Endothelial cell of hepatic sinusoid (primary cell): ENCODE data around the gene EBNA1BP2.
"Not testable (repeated sequence)": the region's sequence is repeated elsewhere in the genome, so short reads cannot be mapped to it uniquely, and the experiment has no call there.

ENCODE experiments used
- in situ Hi-C: cut with HindIII; loops from 2 replicates; pipeline ENCODE4 v1.10.0; 2017; ENCODE audit warnings: low sequenced_read_pairs

The EBNA1BP2 gene

DNA sequence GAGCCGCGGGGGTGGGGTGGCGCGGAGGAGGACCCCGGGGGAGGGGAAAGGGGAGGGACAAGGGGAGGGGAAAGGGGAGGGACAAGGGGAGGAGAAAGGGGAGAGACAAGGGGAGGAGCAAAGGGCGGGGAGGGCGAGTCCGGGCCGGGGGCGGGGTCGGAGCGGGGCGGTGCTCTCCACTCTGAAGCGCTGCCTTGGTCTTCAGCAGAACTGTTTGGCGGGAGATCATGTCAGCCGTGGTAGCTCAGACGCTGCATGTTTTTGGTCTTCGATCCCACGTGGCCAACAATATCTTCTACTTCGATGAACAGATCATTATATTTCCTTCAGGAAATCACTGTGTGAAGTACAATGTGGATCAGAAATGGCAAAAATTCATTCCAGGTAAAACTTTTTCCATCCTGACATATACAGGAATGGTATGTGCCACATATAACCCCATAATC, 460 bp upstream of the EBNA1BP2 start:
- in situ Hi-C loops, result no loop called here

GRCh38 chr1:43171312-43171875, 696 bp downstream of the EBNA1BP2 start:
- in situ Hi-C loops, result no loop called here

- in situ Hi-C loops, result no loop called here
These were observed 6.3 kb downstream of the EBNA1BP2 start for GRCh38 chr1:43165765-43166164.

GRCh38 chr1:43165162-43165561, 6.9 kb downstream of the EBNA1BP2 start:
- in situ Hi-C loops, result no loop called here

DNA sequence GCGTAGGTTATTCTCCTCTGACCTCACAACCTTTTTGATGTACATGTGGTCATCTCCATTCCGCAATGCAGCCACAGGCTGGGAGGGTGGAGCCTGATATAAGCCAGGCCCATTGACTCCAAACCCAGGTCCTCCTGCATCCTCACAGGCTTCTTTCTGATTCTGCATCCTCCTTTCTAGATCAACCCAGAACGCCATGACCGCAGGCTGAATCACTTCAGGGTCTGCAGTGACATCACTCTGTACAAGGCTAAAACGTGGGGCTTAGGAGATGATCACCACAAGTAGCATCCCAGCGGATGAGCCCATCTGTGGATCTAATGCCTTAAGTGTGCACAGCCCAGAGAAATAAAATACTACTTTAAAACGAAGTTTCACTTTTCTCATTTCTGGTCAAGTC, 16.1 kb downstream of the EBNA1BP2 start:
- in situ Hi-C loops, result no loop called here

DNA sequence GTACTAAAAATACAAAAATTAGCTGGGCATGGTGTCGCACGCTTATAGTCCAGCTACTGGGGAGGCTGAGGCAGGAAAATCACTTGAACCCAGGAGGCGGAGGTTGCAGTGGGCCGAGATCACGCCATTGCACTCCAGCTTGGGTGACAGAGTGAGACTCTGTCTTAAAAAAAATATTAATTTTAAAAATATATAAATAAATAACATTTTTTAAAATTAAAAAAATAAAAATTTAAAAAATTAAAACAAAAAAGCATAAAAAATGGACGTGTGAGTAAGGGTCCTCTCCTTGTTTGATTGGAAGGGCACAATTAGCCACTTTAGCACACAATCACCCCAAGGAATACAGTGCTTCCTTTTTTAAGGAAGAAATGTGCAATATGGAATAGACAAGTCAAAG, 18.6 kb downstream of the EBNA1BP2 start:
- in situ Hi-C loops, result no loop called here

DNA sequence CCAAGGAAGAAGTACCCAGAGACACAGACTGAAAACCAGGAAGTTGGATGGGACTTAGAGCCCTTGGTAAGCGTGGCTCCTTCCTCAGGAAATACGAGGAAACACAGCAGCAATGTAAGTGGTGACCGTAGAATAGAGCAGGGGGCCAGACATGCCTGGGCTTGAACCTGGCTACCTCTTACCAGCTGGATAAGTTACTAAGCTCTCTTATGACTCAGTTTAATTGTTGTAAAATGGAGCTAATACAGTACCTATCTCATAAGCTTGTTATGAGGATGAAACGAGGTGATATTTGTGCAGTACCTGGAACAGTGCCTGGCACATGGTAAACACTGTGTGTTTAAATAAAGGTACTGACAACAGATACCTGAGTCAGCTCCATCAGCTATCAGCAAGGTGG, 19.2 kb downstream of the EBNA1BP2 start:
- in situ Hi-C loops, result no loop called here

GRCh38 chr1:43149889-43150288, 22.2 kb downstream of the EBNA1BP2 start:
- in situ Hi-C loops, result no loop called here

DNA sequence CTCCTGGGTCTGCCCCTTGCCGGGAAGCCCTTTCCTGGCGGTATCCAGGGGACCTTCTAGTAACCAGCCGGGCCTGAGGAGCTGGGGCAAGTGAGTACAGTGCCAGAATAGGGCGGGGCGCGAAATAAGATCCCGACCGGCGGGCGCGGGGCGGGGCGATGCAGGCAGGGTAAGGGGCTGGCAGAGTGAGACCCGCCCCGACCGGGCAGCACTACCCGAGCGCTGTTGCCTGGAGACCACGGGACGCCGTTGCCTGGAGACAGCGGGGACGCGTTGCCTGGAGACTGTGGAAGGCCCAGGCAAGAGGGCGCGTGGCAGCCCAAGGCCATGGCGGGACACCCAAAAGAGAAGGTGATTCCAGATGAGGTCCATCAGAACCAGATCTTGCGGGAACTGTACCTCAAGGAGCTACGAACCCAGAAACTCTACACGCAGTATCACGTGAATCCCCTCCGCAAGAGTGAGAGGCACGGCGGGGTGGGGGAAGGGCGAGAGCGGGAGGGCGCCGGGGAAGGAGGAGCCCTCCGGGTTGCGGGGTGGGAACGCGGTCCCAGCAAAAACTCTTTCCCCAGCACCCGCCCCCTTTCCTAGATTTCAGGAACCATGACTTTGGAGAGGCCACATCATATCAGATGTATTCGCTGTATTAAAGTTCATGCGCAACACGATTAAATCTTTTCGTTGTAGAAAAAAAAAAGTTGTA, 24.3 kb downstream of the EBNA1BP2 start:
- in situ Hi-C loops, result no loop called here

GRCh38 chr1:43144237-43144636, 27.9 kb downstream of the EBNA1BP2 start:
- in situ Hi-C loops, result no loop called here

DNA sequence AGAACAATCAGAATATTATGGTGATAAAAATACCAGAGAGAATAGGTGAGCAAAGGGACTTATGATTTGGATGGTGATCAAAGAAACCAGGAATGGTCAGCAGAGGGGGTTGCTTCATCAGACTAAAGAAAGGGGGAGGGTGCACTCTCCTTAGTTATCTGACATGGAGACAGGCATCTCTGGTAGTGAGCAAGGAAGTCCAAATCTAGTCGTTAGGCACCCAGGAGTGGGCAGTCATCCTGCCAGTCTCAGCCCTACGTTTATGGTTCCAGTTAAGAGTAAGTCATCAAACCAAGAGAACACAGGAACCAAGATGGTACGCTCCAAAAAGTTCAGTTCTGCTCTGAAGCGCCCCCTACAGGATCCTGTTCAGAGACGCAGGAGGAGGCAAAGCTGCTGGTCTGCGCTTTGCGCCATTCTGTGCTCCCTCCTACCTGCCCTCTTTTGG, 28.6 kb downstream of the EBNA1BP2 start:
- in situ Hi-C loops, result no loop called here

DNA sequence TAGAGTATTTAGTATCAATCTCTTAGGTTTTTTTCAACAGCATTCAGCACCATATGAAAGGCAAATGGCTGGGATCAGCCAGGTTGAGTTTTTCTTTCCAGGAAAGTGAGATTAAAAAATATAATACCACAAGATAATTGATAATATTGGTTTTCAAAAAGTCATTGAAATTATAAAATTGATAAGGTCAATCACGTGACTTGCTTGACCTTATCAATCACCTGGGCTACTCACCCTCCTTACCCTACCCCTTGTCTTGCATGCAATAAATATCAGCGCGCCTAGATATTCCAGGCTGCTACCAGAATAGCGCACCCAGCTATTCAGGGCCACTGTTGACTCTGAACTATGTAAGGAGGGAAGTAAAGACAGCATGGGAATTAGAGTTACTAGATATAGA, 31.5 kb downstream of the EBNA1BP2 start:
- in situ Hi-C loops, result no loop called here

GRCh38 chr1:43140010-43140409, 32.1 kb downstream of the EBNA1BP2 start:
- in situ Hi-C loops, result no loop called here

GRCh38 chr1:43139295-43139694, 32.8 kb downstream of the EBNA1BP2 start:
- in situ Hi-C loops, result not testable (repeated sequence)

GRCh38 chr1:43137445-43138052, 34.5 kb downstream of the EBNA1BP2 start:
- in situ Hi-C loops, result no loop called here

GRCh38 chr1:43135857-43136781, 36.0 kb downstream of the EBNA1BP2 start:
- in situ Hi-C loops, result no loop called here

GRCh38 chr1:43134640-43135039, 37.5 kb downstream of the EBNA1BP2 start:
- in situ Hi-C loops, result no loop called here

- in situ Hi-C loops, result no loop called here
These were observed 38.0 kb downstream of the EBNA1BP2 start for GRCh38 chr1:43134068-43134467.

DNA sequence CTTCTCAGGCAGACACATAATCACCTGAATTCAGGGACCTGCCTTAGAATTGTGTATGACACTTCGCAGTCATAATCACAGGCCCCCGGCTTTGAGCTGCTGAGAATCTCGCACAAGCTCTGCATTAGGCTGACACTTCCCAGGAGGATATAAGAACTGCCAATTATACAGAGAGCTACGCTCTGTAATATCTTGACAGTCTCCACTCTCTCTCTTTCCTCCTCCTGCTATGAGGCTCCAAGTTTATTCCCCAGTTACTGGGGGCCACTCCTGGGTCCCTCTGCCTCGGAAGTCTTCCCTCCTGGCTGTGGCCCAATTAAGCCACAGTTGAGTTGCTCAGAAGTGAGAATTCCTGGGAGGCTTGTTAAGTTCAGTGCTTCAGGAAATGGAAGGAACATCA, 42.7 kb downstream of the EBNA1BP2 start:
- in situ Hi-C loops, result no loop called here

DNA sequence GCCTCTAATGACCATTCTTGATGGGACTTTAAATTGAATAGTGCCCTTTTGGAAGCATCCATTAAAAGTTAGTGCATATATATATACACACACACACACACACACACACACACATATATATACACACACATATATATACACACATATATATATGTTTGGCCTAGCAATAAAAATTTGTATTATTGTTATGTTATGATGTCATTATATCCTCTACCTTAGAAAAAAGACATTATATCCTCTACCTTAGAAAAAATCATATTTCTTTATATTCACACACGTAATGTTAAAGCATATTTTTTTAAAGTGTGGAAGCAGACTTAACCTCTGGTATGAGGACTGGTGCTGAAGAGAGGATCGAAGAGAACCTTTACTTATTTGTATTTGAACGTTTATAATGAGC, 43.3 kb downstream of the EBNA1BP2 start:
- in situ Hi-C loops, result no loop called here

GRCh38 chr1:43123031-43123430, 49.1 kb downstream of the EBNA1BP2 start:
- in situ Hi-C loops, result no loop called here
